NCI-H345 treated with DMSO at 0.1 percent for 48 hours (cell line): ENCODE results near the gene PEBP1.

Source experiments
- DNase-seq: peaks from one replicate; lab custom pipeline; 2025; ENCODE audit not compliant: unreplicated experiment; lab: John Stamatoyannopoulos, UW

Gene PEBP1

DNA sequence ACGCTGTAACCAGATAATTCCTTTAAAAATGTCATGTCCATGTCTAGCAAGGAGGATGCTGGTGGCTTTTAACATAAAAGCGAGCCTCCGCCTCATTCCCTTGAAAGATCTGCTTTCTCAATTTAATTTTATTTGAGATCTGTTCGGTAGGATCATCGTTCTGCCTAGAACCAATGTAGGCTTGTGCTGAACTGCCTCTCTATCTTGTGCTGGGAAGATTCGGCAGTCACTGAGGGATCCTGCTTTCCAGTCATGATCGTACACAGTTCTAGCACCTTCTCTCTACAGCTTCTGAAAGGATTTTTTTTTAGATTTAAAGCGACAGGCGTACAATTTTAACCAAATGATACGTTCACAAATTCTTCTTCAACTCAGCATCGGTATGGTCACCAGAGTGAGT, 54.3 kb downstream of the PEBP1 start:
- no peak for DNase-seq

DNA sequence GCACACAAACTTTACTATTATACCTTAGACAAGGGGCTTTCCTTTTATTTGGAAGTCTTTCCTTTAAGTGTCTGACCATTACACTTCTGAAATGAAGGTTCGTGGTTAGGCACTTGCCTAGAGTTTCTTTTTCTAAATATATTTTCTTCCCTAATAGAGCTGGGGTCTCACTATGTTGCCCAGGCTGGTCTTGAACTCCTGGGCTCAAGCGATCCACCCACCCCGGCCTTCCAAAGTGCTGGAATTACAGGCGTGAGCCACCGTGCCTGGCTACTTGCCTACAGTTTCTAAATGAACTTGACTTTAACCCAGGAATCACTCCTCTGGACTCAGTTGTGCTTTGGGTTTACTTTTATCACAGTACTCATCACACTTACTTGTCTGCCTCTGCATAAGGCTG, 57.6 kb downstream of the PEBP1 start:
- no peak for DNase-seq

DNA sequence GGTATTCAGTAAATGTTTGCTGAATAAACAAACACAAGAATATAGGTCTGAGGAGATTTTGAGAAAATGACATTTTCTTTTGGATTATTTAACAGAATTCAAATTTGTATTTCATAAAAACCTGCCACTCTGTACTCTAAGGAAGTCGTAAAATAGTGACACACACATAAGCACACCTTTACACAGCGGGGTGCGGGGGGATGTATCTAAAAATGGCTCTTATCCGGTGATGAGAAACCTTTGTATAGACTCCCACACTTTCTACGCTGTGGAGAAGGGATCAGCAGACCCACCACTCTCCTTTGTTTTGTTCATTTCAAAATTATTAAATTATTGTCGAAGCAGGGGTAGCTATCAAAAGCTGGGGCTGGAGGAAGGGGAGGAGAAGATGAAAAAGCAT, 58.0 kb downstream of the PEBP1 start:
- DNase-seq: no peak
